ENCODE measurements around the gene FLOT1.

The FLOT1 gene

DNA sequence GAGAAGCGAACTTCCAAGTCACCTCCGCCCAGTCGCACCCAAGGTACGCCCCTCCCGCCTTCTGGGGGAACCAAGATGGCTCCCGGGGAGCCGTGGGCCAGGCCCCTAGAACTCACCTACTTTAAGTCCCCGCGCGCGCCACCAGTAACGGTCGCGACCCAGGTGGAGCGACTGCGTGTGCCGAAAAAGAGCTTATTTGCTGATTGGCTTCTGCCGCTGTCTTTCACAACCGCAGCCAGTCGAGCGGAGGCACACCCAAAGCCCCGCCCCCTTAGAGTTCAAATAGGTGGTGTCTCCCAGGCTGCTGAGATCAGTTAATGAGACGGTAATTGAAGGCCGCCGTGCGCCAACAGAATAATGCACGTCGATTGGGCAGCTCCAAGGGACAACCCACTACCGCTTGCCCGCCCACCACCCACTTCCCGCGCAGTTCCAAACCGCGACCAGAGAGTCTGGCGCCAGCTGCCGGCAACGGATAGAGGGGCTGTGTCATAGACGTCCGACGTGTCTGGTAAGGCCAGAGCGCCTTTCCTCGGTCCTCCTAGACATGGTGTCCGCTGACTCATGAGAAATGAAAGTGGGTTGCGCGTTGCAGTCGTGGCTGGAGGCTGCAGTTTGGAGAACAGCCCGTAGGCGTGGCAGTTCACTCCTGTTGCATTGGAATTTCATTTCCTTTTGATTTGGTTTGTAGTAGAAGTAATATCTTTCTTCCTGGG, 25.2 kb downstream of the FLOT1 start, which contains the start of gene MDC1:
Gene MDC1, minus strand, starts transcription at position 153 of the 716 bp plus-strand sequence. CDS start 2,106 bp downstream, outside the sequence.
- Histone ChIP-seq H2AK5ac (ENCODE audit: low read depth, low read length) (no peak within 1 kb of the TSS), H2BK120ac (ENCODE audit: low read depth, low read length) (no peak within 1 kb of the TSS)
- WGBS, 2 donors (ENCODE audit: extremely low coverage in 2 of 2, insufficient read length in 2 of 2, insufficient replicate concordance in 1 of 2): no CpG with 5 or more reads among the region's 48 CpGs

DNA sequence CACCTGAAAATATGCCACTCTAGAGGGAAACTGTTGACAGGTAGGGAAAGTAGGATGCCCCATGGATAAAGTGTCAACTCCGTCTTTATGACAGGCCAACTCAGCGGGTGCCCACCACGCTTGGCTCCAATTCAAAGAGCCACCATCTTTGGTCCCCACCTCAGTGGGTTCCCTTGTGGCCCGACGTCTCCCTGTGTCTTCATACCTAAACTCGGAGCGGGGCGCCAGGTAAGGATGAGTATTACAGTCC, 25.7 kb downstream of the FLOT1 start:
- Histone ChIP-seq H2AFZ (ENCODE audit: low read length) (peak overlapping the region; percentile 80), H3K27ac (replicated peaks; ENCODE audit: low read length) (peak overlapping the region; percentile 85), H3K9me3 (replicated peaks in 1 of 2; ENCODE audit: control insufficient read depth in 2 of 2, insufficient read depth in 1 of 2, low read depth in 1 of 2, low read length in 2 of 2) (no peaks in the 10 kb centered on the region), H3K79me1 (ENCODE audit: low read depth, low read length) (no peaks in the 10 kb centered on the region), H3K27me3 (ENCODE audit: control insufficient read depth in 3 of 3, insufficient read depth in 3 of 3, low read depth in 1 of 3, low read length in 3 of 3) (no peaks in the 10 kb centered on the region), H3K4me3 (ENCODE audit: low read length in 2 of 2) (peak overlapping the region; percentile 62 to 88), H3K4ac (ENCODE audit: low read length) (no peak overlapping the region), H2BK120ac (ENCODE audit: low read depth, low read length) (no peak overlapping the region), H2BK15ac (ENCODE audit: low read length) (no peak overlapping the region), H2BK12ac (ENCODE audit: low read length) (no peak overlapping the region), H2AK5ac (ENCODE audit: low read depth, low read length) (no peak overlapping the region), H3K18ac (ENCODE audit: low read length) (peak overlapping the region; percentile 80), H4K8ac (ENCODE audit: low read depth, low read length) (no peak overlapping the region), H3K4me1 (ENCODE audit: control insufficient read depth in 2 of 2, insufficient read depth in 1 of 2, low read depth in 1 of 2, low read length in 2 of 2) (peaks cover 4 to 15% of the 10 kb centered on the region in 2 donors), H3K23ac (ENCODE audit: low read depth, low read length, poor library complexity) (no peak overlapping the region), H2BK5ac (ENCODE audit: low read length) (no peak overlapping the region), H3K9ac (ENCODE audit: low read depth, low read length, poor library complexity) (peak overlapping the region; percentile 50), H4K91ac (ENCODE audit: low read depth, low read length, poor library complexity) (no peak overlapping the region), H3K14ac (ENCODE audit: low read length) (no peak overlapping the region), H3K4me2 (ENCODE audit: insufficient read depth, low read length, poor library complexity, severe bottlenecking) (peak overlapping the region; percentile 72), H3K36me3 (replicated peaks in 1 of 2; ENCODE audit: control insufficient read depth in 2 of 2, insufficient read depth in 2 of 2, low read length in 2 of 2) (peaks cover 30 to 38% of the 10 kb centered on the region in 2 donors)
- WGBS, 2 donors (ENCODE audit: extremely low coverage in 2 of 2, insufficient read length in 2 of 2, insufficient replicate concordance in 1 of 2): no CpG with 5 or more reads among the region's 8 CpGs
- DNase-seq (ENCODE audit: low spot score): no peak

More for the DNA sequence above, 25.2 kb downstream of the FLOT1 start, which contains the start of gene MDC1:
- H3K4me3 ChIP-seq (ENCODE audit: low read length in 2 of 2): peak within 1 kb of the TSS; percentile 62 to 88
- no peak within 1 kb of the TSS for H3K4ac ChIP-seq (ENCODE audit: low read length)
- H2BK5ac ChIP-seq (ENCODE audit: low read length): no peak within 1 kb of the TSS
- no peaks in the 10 kb centered on the region for H3K79me1 ChIP-seq (ENCODE audit: low read depth, low read length)
- H3K27me3 ChIP-seq (ENCODE audit: control insufficient read depth in 3 of 3, insufficient read depth in 3 of 3, low read depth in 1 of 3, low read length in 3 of 3): no peaks in the 10 kb centered on the region
- H2BK12ac ChIP-seq (ENCODE audit: low read length): no peak within 1 kb of the TSS
- no peaks in the 10 kb centered on the region for H3K9me3 ChIP-seq (replicated peaks in 1 of 2; ENCODE audit: control insufficient read depth in 2 of 2, insufficient read depth in 1 of 2, low read depth in 1 of 2, low read length in 2 of 2)
- H4K8ac ChIP-seq (ENCODE audit: low read depth, low read length): no peak within 1 kb of the TSS
- DNase-seq (ENCODE audit: low spot score): peak; percentile 99
- H3K4me2 ChIP-seq (ENCODE audit: insufficient read depth, low read length, poor library complexity, severe bottlenecking): peak within 1 kb of the TSS; percentile 72
- H2BK15ac ChIP-seq (ENCODE audit: low read length): no peak within 1 kb of the TSS
- H3K14ac ChIP-seq (ENCODE audit: low read length): no peak within 1 kb of the TSS
- H3K18ac ChIP-seq (ENCODE audit: low read length): peak within 1 kb of the TSS; percentile 80
- H3K4me1 ChIP-seq (ENCODE audit: control insufficient read depth in 2 of 2, insufficient read depth in 1 of 2, low read depth in 1 of 2, low read length in 2 of 2): peaks cover 4 to 15% of the 10 kb centered on the region in 2 donors
- H3K27ac ChIP-seq (replicated peaks; ENCODE audit: low read length): peak within 1 kb of the TSS; percentile 85
- H4K91ac ChIP-seq (ENCODE audit: low read depth, low read length, poor library complexity): no peak within 1 kb of the TSS
- peaks cover 27 to 38% of the 10 kb centered on the region in 2 donors for H3K36me3 ChIP-seq (replicated peaks in 1 of 2; ENCODE audit: control insufficient read depth in 2 of 2, insufficient read depth in 2 of 2, low read length in 2 of 2)
- H3K9ac ChIP-seq (ENCODE audit: low read depth, low read length, poor library complexity): peak within 1 kb of the TSS; percentile 83
- H2AFZ ChIP-seq (ENCODE audit: low read length): peak within 1 kb of the TSS; percentile 80
- peak within 1 kb of the TSS; percentile 94 for H3K23ac ChIP-seq (ENCODE audit: low read depth, low read length, poor library complexity)

DNA sequence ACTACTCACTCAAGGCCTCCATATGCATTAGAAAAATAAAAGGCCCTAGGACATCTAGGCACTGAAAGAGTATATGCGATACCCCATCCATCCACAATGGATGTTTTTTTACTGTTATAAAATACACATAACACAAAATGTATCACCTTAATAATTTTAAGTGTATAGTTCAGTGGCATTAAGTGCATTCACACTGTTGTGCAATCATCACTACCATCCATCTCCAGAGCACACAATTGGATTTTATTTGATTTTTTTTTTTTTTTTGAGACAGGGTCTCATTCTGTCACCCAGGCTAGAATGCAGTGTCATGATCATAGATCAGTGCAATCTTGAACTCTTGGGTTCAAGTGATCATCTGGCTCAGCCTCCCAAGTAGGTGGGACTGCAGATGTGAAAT, 28.2 kb downstream of the FLOT1 start:
- no peaks in the 10 kb centered on the region for H3K27me3 ChIP-seq (ENCODE audit: control insufficient read depth in 3 of 3, insufficient read depth in 3 of 3, low read depth in 1 of 3, low read length in 3 of 3)
- no peak overlapping the region for H3K27ac ChIP-seq (replicated peaks; ENCODE audit: low read length)
- H3K9ac ChIP-seq (ENCODE audit: low read depth, low read length, poor library complexity): no peak overlapping the region
- no peak overlapping the region for H4K91ac ChIP-seq (ENCODE audit: low read depth, low read length, poor library complexity)
- H3K18ac ChIP-seq (ENCODE audit: low read length): no peak overlapping the region
- no peak overlapping the region for H2BK15ac ChIP-seq (ENCODE audit: low read length)
- no peak overlapping the region for H2AK5ac ChIP-seq (ENCODE audit: low read depth, low read length)
- H3K14ac ChIP-seq (ENCODE audit: low read length): no peak overlapping the region
- no peak overlapping the region for H3K4me2 ChIP-seq (ENCODE audit: insufficient read depth, low read length, poor library complexity, severe bottlenecking)
- DNase-seq (ENCODE audit: low spot score): no peak
- no peak overlapping the region for H2AFZ ChIP-seq (ENCODE audit: low read length)
- H3K4ac ChIP-seq (ENCODE audit: low read length): no peak overlapping the region
- WGBS, 2 donors (ENCODE audit: extremely low coverage in 2 of 2, insufficient read length in 2 of 2, insufficient replicate concordance in 1 of 2): no CpG with 5 or more reads among the region's 1 CpG
- no peak overlapping the region for H2BK12ac ChIP-seq (ENCODE audit: low read length)
- H3K79me1 ChIP-seq (ENCODE audit: low read depth, low read length): no peaks in the 10 kb centered on the region
- no peak overlapping the region for H3K4me3 ChIP-seq (ENCODE audit: low read length in 2 of 2)
- H2BK5ac ChIP-seq (ENCODE audit: low read length): no peak overlapping the region
- peaks cover 40 to 60% of the 10 kb centered on the region in 2 donors for H3K36me3 ChIP-seq (replicated peaks in 1 of 2; ENCODE audit: control insufficient read depth in 2 of 2, insufficient read depth in 2 of 2, low read length in 2 of 2)
- H3K23ac ChIP-seq (ENCODE audit: low read depth, low read length, poor library complexity): no peak overlapping the region
- H4K8ac ChIP-seq (ENCODE audit: low read depth, low read length): no peak overlapping the region
- H3K9me3 ChIP-seq (replicated peaks in 1 of 2; ENCODE audit: control insufficient read depth in 2 of 2, insufficient read depth in 1 of 2, low read depth in 1 of 2, low read length in 2 of 2): no peaks in the 10 kb centered on the region
- H3K4me1 ChIP-seq (ENCODE audit: control insufficient read depth in 2 of 2, insufficient read depth in 1 of 2, low read depth in 1 of 2, low read length in 2 of 2): peaks cover 4 to 13% of the 10 kb centered on the region in 2 donors
- H2BK120ac ChIP-seq (ENCODE audit: low read depth, low read length): no peak overlapping the region

DNA sequence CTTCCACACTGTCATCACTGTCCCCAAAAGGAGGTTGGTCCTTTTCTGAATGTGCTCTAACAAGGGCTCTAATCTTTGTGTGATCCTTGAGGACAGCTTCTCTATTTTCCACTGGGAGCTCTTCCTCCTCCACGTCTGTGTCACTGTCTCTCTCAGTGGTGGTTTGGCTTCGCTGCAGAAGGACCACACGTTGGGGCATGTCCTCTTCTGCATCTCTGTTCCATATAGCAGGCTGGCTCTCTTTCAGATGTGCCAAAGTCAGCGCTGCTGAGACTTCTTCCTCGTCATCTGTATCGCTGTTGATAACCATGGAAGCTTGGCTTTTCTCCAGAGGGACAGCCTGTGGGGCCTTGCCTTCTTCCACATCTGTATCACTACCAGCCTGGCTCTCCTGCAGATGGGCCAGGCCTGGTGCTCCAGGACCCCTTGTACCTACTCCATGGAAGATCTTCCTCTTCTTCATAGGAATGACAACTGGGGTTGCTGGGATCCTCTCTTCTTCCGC, 30.0 kb downstream of the FLOT1 start:
- no CpG with 5 or more reads among the region's 7 CpGs for WGBS, 2 donors (ENCODE audit: extremely low coverage in 2 of 2, insufficient read length in 2 of 2, insufficient replicate concordance in 1 of 2)
- H3K36me3 ChIP-seq (replicated peaks in 1 of 2; ENCODE audit: control insufficient read depth in 2 of 2, insufficient read depth in 2 of 2, low read length in 2 of 2): peaks cover 45 to 77% of the 10 kb centered on the region in 2 donors

More for the DNA sequence above, 30.0 kb downstream of the FLOT1 start:
- no peak overlapping the region for H3K27ac ChIP-seq (replicated peaks; ENCODE audit: low read length)
- no peak overlapping the region for H3K18ac ChIP-seq (ENCODE audit: low read length)
- no peak overlapping the region for H2AK5ac ChIP-seq (ENCODE audit: low read depth, low read length)
- H2BK12ac ChIP-seq (ENCODE audit: low read length): no peak overlapping the region
- no peak overlapping the region for H3K14ac ChIP-seq (ENCODE audit: low read length)
- no peak overlapping the region for H2BK15ac ChIP-seq (ENCODE audit: low read length)
- H3K79me1 ChIP-seq (ENCODE audit: low read depth, low read length): no peaks in the 10 kb centered on the region
- H3K23ac ChIP-seq (ENCODE audit: low read depth, low read length, poor library complexity): no peak overlapping the region
- H4K91ac ChIP-seq (ENCODE audit: low read depth, low read length, poor library complexity): no peak overlapping the region
- no peaks in the 10 kb centered on the region for H3K27me3 ChIP-seq (ENCODE audit: control insufficient read depth in 3 of 3, insufficient read depth in 3 of 3, low read depth in 1 of 3, low read length in 3 of 3)
- H3K4ac ChIP-seq (ENCODE audit: low read length): no peak overlapping the region
- H2AFZ ChIP-seq (ENCODE audit: low read length): no peak overlapping the region
- no peak for DNase-seq (ENCODE audit: low spot score)
- no peaks in the 10 kb centered on the region for H3K9me3 ChIP-seq (replicated peaks in 1 of 2; ENCODE audit: control insufficient read depth in 2 of 2, insufficient read depth in 1 of 2, low read depth in 1 of 2, low read length in 2 of 2)
- no peak overlapping the region for H3K4me3 ChIP-seq (ENCODE audit: low read length in 2 of 2)
- peaks cover 4 to 6% of the 10 kb centered on the region in 2 donors for H3K4me1 ChIP-seq (ENCODE audit: control insufficient read depth in 2 of 2, insufficient read depth in 1 of 2, low read depth in 1 of 2, low read length in 2 of 2)
- no peak overlapping the region for H3K4me2 ChIP-seq (ENCODE audit: insufficient read depth, low read length, poor library complexity, severe bottlenecking)
- H4K8ac ChIP-seq (ENCODE audit: low read depth, low read length): no peak overlapping the region
- no peak overlapping the region for H2BK5ac ChIP-seq (ENCODE audit: low read length)
- H2BK120ac ChIP-seq (ENCODE audit: low read depth, low read length): no peak overlapping the region
- H3K9ac ChIP-seq (ENCODE audit: low read depth, low read length, poor library complexity): no peak overlapping the region
